GM18505 (cell line): ENCODE data around the gene CHCT1.
"Not testable (repeated sequence)": the region's sequence is repeated elsewhere in the genome, so short reads cannot be mapped to it uniquely, and the experiment has no call there.

ENCODE experiments used
- ATAC-seq: cut with Tn5 transposase; IDR thresholded peaks from one replicate; pipeline ENCODE4 v1.9.1; 2021; ENCODE audit not compliant: unreplicated experiment
- POLR2A ChIP-seq: IDR thresholded peaks from 4 replicates; pipeline ENCODE4 v1.6.1; 2011; ENCODE audit warnings: borderline replicate concordance; ENCODE audit not compliant: insufficient read depth, insufficient read length; ENCODE audit errors: extremely low read depth

The CHCT1 gene

DNA sequence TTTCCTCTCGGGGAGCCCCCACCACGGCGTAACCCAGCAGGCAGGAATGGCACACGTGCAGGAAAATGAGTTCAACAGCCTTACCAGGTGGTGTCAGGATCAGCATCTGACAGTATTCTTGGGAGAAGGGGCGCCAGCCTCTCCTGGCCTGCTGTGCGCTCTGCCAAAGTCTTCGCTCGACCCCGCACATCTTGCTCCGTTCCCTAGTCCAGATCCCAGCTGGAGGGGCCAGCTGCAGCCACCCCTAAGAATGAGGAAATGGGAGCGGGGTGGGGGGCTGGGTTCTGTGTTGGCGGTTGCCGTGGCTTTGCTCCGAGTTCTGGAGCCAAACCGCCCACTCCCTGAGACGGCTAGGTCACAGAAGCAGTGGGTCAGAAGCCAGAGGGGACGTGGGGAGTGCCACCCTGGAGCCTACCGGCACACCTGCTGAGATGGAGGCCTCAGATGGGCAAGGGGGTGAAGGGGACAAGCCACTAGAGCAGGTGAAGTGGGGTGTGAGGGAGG is at the start of gene CHCT1:
TSS of gene CHCT1 (plus strand) at position 328 of the 504 bp plus-strand sequence. CDS start at position 432, 104 bp downstream.
- ATAC-seq = no peak
- no peak for TF ChIP-seq POLR2A

DNA sequence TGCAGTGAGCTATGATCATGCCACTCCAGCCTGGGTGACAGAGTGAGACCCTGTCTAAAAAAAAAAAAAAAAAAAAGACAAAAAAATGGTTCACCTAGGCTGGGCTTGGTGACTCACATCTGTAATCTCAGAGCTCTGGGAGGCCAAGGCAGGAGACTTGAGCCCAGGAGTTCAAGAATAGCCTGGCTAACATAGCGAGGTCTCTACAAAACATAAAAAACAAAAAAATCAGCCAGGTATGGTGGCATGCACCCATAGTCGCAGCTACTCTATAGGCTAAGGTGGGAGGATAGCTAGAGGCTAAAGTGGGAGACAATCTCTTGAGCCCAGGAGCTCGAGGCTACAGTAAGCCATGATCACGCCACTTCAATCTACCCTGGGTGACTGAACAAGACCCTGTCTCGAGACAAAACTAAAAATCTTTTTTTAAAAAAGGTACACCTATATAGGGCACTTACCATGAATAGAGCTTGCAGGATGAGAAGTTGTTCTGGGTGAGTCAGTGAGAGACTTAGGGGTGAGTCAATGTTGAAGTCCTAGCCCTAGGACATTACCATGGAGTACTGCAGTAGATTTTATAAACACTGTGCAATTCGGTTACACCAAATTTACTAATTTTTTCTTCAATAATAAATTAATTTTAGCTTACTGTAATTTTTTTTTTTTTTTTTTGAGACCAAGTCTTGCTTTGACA is 49.4 kb upstream of the CHCT1 start:
- no peak for TF ChIP-seq POLR2A
- ATAC-seq = no peak

DNA sequence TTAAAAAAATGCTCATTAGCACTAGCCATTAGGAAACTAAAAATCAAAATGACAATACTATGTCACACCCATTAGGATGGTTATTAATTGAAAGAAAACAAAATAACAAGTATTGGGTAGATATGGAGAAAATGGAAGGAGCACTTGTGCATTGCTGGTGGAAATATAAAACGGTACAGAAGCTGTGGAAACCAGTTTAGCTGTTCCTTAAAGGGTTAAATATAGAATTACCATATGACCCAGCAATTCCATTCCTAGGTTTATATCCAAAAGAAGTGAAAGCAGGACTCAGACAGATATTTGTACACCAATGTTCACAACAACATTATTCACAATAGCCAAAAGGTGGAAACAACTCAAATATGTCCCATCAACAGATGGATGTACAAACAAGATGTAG is 44.1 kb upstream of the CHCT1 start:
- ATAC-seq = not testable (repeated sequence)

DNA sequence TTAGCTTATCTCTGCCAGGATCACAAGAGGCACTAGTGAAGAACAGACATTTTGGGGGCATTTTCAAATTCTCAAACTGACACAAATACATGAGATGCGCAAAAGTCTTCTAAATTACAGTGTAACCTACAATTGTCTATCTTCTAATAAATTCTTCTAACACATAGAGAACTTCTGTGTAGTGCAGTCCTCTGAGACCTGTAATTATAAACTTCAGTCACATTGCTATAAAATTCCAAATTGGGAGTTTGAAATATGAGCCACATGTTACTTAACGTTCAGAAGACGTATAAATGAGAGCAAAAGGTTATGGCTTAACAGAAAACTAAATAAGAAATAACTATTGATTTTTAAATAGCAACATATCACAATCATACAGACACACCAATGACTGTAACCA is 42.8 kb upstream of the CHCT1 start:
- not testable (repeated sequence) for ATAC-seq

DNA sequence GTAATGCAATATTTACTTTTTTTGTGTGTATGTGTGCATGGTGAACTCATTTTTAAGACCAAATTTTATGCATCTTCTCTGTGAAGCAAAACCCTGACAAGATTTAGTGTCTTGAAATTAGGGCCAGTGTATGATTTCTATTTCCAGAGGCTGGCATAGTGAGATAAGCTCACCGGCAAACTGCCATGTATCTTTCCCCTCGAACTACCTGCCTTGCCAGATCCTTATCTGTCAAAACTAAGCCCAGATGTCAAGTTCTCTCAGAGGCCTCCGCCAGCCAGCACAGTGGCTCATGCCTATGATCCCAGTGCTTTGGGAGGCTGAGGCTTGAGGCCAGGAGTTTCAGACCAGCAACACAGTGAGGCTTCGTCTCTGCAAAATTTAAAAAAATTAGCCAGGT is 40.3 kb upstream of the CHCT1 start:
- ATAC-seq = no peak
- no peak for TF ChIP-seq POLR2A

DNA sequence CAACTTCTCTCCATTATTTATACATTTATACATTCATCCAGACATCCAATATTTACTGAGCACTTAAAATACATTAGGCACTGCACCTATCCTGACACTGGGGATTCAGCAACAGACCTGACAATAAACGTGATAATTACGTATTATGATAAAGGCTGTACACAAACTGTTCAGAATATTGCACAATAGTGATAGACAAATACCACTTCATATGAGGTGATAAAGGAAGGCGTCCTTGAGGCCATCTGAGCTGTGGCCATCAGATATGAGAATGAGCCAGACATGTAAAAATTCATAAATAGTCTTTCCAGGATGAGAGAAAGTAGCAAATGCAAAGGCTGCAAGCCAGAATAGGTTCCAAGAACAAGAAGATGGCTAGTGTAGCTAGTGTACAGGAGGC is 38.9 kb upstream of the CHCT1 start:
- ATAC-seq = no peak
- no peak for TF ChIP-seq POLR2A

DNA sequence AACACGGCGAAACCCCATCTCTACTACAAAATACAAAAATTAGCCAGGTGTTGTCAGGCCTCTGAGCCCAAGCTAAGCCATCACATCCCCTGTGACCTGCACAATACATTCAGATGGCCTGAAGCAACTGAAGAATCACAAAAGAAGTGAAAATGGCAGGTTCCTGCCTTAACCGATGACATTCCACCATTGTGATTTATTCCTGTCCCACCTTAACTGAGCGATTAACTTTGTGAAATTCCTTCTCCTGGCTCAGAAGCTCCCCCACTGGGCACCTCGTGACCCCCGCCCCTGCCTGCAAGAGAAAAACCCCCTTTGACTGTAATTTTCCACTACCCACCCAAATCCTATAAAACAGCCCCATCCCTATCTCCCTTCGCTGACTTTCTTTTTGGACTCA is 37.4 kb upstream of the CHCT1 start:
- not testable (repeated sequence) for ATAC-seq

DNA sequence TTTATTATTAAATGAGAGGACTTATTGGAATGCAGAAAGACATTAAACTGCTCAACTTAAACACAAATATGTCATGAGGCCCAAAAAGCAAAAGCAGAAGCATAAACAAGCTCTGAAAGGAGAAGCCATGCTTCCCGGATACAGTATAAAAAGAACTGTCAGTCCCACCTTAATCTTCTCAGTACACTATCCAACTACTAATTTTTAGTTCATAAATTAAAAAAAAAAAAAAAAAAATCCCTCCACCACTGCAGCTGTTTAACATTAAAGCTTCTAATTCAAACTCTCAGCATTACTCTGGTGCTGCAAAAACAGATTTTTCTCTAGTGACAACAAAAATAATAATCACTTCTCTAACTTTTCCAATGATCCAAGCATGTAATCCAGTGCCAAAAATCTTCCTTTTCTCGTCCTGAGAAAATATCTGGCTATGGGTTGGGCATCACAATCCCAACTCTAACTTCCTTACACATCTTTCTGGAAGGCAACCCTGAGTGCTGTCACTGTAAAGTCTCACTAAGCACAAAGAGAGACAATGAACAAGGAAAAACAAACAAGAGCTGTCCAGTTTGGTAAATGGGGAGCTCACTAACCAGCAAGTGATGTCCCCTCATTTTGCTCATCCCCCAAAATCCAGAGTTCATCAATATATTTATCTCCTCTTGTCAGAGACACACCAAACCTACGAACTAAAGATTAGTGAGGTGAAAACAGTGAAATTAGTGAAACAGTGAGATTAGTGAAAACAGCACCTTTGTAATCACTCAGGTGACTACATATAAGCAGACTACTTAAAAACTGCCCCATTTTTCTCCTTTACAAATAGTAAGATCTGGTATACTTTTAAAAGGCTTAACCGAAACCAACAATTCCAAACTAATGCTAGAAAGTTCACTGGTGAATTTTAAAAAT is 35.9 kb upstream of the CHCT1 start:
- ATAC-seq = no peak
- TF ChIP-seq POLR2A = no peak

DNA sequence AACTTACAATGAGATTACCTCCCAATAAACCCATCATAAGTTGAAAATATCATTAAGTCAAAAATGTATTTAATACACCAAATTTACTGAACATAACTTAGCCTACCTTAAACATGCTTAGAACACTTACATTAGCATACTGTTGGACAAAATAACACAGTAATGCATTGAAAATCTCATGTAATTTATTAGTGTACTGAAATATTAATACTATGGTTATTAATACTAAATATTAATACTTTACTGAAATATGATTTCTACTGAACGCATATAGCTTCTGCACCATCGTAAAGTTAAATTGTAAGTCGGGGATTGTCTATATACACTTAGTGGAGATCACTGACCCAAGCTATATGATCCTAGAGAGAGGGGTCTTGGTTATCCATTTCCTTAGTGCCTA is 34.6 kb upstream of the CHCT1 start:
- no peak for TF ChIP-seq POLR2A
- ATAC-seq = no peak

DNA sequence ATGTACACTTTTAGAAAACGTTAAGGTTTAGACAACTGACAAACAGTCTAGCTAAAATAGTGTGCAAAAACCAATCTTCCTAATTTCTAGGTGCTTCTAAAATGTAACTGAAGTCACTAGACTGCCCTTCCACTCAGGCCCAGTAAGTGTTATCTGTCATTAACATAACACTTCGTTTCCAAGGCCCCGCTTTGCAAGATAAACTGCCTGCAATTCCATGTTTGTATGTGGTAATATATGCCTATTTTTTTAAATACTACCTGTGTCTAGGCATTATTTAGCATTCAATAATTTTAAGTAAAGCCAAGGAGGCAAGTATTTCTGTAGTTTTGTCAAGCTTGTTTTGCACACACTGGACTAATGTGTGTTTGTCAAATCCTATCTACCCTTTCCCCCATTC is 33.5 kb upstream of the CHCT1 start:
- no peak for TF ChIP-seq POLR2A
- ATAC-seq = no peak

DNA sequence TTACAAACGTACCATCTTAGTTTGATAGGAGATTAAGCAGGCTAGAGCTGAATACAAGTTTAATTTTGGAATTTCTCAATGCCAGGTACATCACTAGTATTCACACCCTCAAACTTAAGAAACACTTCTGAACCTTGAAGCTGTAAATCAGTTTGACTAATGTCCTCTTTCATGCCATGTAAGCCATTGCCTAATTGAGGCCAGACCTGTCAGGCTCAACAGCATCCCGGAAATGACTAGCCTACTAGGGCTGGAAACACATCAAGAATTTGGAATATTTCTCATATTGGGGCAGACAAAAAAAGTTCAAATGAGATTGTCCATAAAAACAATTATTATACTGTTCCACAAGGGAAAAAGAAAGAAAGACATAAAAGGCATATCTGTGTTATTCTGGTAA is 32.1 kb upstream of the CHCT1 start:
- no peak for ATAC-seq
- no peak for TF ChIP-seq POLR2A

DNA sequence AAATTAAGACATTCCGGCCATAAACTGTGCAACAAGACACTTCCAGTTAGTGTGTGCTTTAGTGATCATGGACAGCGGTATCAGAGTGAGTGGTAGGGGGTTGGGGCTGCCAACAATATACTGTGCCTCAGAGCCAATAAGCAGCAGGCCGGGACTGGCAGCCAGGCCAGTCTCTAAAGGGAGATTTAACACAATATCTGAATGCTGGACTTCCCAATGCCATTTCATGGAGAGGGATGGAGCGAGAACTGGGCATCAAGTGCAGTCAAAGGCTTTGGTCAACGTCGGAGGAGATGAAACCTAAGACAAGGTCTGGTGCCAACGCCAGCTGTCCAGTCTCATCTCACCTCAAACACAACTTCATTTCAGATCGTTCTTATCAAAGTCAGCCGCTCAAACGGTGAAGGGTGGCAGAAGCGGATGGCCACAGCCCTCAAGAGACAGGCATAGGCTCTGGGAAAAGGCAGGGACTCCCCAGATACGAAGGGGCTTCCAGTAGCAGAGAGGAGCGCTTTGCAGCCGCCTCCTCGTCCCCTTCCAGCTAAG is 31.3 kb upstream of the CHCT1 start:
- ATAC-seq = no peak
- no peak for TF ChIP-seq POLR2A

DNA sequence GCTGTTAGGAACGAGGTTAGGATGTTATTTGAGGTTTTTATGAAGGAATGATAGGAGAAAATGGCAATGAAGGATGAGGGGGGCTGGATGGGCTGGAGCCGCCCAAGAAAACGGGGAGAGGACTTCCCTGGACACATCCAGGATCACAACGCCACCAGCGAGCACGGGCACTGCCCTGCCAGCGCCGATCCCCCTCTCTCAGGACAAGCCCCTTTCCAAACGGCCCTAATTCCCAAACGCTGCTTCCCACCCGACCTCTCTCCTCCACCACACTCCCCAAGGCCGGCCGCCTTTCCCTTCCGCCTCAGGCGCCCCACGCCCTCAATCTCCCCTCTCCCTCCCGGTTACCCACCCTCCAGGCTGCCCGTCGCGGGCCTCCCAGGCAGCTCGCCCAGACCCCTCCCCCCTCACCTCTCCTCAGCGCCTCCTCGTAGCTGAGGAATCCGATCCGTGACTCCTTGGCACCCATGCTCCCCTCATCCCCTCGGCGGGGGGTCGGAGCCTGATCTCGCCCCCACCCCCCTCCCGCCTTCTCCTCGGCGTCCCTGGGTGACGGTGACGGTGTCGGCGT is 30.7 kb upstream of the CHCT1 start:
- peak; percentile 20 for ATAC-seq
- no peak for TF ChIP-seq POLR2A

DNA sequence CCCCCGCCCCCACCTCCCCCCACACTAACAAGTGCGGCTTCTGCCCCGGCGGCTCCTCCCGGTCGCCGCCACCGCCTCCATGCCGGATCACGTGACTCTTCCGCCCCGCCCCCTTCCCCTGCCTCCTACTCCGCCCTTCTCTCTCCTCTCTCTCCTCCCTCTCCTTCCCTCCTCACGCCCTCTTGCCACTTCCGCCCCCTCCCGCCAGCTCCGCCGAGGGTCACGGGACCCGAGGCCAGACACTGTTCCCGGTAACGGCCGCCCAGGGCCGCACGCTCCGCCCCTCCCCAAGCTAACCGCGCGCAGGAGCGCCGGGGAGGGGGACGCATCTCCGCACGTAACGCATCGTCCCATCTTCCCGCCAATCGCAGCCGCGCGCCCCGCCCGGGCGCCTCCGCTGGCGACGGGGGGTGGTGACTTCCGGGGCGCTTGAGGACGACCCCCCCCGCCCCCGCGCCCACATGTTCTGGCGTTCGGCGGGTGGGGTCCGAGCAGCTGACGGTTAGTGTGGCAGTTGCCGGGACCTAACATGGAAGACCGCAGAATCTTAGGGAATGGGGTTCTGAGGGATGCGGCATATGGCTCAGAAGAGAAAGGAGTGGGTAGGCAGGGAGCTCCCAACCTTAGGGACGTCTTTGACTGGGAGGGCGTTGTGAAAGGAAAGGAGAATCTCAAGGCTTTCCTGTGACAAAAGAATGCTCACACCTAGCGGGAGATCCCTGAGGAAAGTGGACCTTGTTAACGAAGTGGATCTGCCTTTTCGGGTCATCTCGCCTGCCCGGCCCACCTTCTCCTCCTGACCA is 30.0 kb upstream of the CHCT1 start, which contains the start of gene USP32:
TSS of gene USP32 (minus strand) at position 92 of the 803 bp plus-strand sequence. CDS start 194 bp downstream, outside the sequence.
- peak; percentile 87 for ATAC-seq
- peak; percentile 81 for TF ChIP-seq POLR2A
